SK-N-SH (cell line): Measurements from ENCODE around the gene UNCX. TPM values are rescaled to one million over a fixed set of nuclear protein-coding genes. Genes with fewer than 3 reads are reported as not detected.
A peak's percentile ranks its signal among the peaks of the same experiment; 100 is the strongest.

Source experiments
- CTCF ChIA-PET: fragments of 300-600, 350-600 bp; formaldehyde crosslinking; extraction: SDS; loops from one replicate; lab custom pipeline; 2021; lab: Yijun Ruan, JAX
- POLR2A ChIA-PET: fragments of 350-600 bp; sonication (Branson Sonifier 250); formaldehyde crosslinking; extraction: SDS; loops from one replicate; lab custom pipeline; 2020; ENCODE audit warnings: antibody characterized with exemption, inconsistent platforms; lab: Yijun Ruan, JAX
- DNase-seq: peaks from one replicate; pipeline ENCODE4 v3.0.0; 2012
- H2AFZ ChIP-seq: fragments of 200-600 bp; sonication (generic); 2 replicates; pipeline ENCODE4 v1.8.1; 2016; ENCODE audit warnings: antibody characterized with exemption, mild to moderate bottlenecking, low read depth
- H3F3A ChIP-seq: fragments of 200-600 bp; sonication (generic); replicated peaks from 2 replicates; pipeline ENCODE3; 2016; ENCODE audit warnings: antibody characterized with exemption, mild to moderate bottlenecking; ENCODE audit not compliant: insufficient read depth
- H3K27ac ChIP-seq, 2 experiments: fragments of 200-500 bp in 1 of 2; fragments of 200-600 bp in 1 of 2; sonication (Bioruptor generic) in 1 of 2; sonication (generic), shearing (Covaris generic) in 1 of 2; 2 replicates each; pipeline versions ENCODE4 v1.5.1 to v1.6.1; 2014 to 2016; ENCODE audit warnings: low read depth in 2 of 2, inconsistent platforms in 1 of 2, low read length in 1 of 2, mild to moderate bottlenecking in 1 of 2, mixed read lengths in 1 of 2
- H3K27me3 ChIP-seq: fragments of 200-600 bp; sonication (generic), shearing (Covaris generic); 2 replicates; pipeline ENCODE4 v1.6.1; 2016; ENCODE audit warnings: mixed run types; ENCODE audit not compliant: insufficient read depth
- H3K36me3 ChIP-seq, 2 experiments: fragments of 200-500 bp in 1 of 2; fragments of 200-600 bp in 1 of 2; sonication (Bioruptor generic) in 1 of 2; sonication (generic) in 1 of 2; replicated peaks in 1 of 2; 2 replicates each; pipeline versions ENCODE3 to v1.5.1; 2014 to 2016; ENCODE audit warnings: low read length in 1 of 2, mild to moderate bottlenecking in 1 of 2; ENCODE audit not compliant: insufficient read depth in 2 of 2, control insufficient read depth in 1 of 2
- H3K4me1 ChIP-seq, 2 experiments: fragments of 200-500 bp in 1 of 2; fragments of 200-600 bp in 1 of 2; sonication (Bioruptor generic) in 1 of 2; sonication (generic), shearing (Covaris generic) in 1 of 2; 2 replicates each; pipeline versions ENCODE4 v1.5.1 to v1.6.1; 2014 to 2016; ENCODE audit warnings: low read depth in 1 of 2, low read length in 1 of 2, mixed run types in 1 of 2; ENCODE audit not compliant: insufficient read depth in 2 of 2, control insufficient read depth in 1 of 2
- H3K4me2 ChIP-seq: fragments of 200-600 bp; sonication (generic), shearing (Covaris generic); 2 replicates; pipeline ENCODE4 v1.6.1; 2017; ENCODE audit warnings: mixed run types
- H3K4me3 ChIP-seq, 2 experiments: fragments of 200-500 bp in 1 of 2; fragments of 200-600 bp in 1 of 2; sonication (Bioruptor generic) in 1 of 2; sonication (generic), shearing (Covaris generic) in 1 of 2; 2 replicates each; pipeline versions ENCODE4 v1.5.1 to v1.8.1; 2014 to 2016; ENCODE audit warnings: low read depth in 2 of 2, inconsistent platforms in 1 of 2, low read length in 1 of 2, mild to moderate bottlenecking in 1 of 2, mixed read lengths in 1 of 2, moderate library complexity in 1 of 2
- H3K79me2 ChIP-seq: fragments of 200-600 bp; sonication (generic); 2 replicates; pipeline ENCODE4 v1.8.1; 2017; ENCODE audit warnings: mild to moderate bottlenecking; ENCODE audit not compliant: insufficient read depth
- H3K9ac ChIP-seq: fragments of 200-600 bp; sonication (generic); 2 replicates; pipeline ENCODE4 v1.6.1; 2017; ENCODE audit warnings: mixed run types
- H3K9me2 ChIP-seq: fragments of 200-600 bp; sonication (generic); 2 replicates; pipeline ENCODE4 v1.6.1; 2017; ENCODE audit warnings: mixed run types
- H3K9me3 ChIP-seq: fragments of 200-600 bp; sonication (generic); 2 replicates; pipeline ENCODE4 v1.6.1; 2017; ENCODE audit warnings: mixed run types, mild to moderate bottlenecking, moderate library complexity
- H4K20me1 ChIP-seq: fragments of 200-600 bp; sonication (generic); 2 replicates; pipeline ENCODE4 v1.6.1; 2017; ENCODE audit warnings: mild to moderate bottlenecking, mixed run types; ENCODE audit not compliant: insufficient read depth
- EP300 ChIP-seq, 2 experiments: IDR thresholded peaks; 2 replicates each; pipeline versions ENCODE4 v1.4.0 to v1.6.1; 2012; ENCODE audit warnings: borderline replicate concordance in 1 of 2, low read depth in 1 of 2, low read length in 1 of 2
- EZH2phosphoT487 ChIP-seq: fragments of 200-600 bp; sonication (generic); IDR thresholded peaks from 2 replicates; pipeline ENCODE4 v1.6.1; 2017; ENCODE audit warnings: low read depth, mixed run types, mild to moderate bottlenecking, antibody characterized with exemption, moderate library complexity, borderline replicate concordance
- MXI1 ChIP-seq: IDR thresholded peaks from 2 replicates; pipeline ENCODE4 v1.6.1; 2012; ENCODE audit warnings: mild to moderate bottlenecking, low read depth, low read length, improper control_type of control experiment
- NFIC ChIP-seq: IDR thresholded peaks from 2 replicates; pipeline ENCODE4 v1.4.0; 2012; ENCODE audit warnings: borderline replicate concordance
- TEAD4 ChIP-seq: IDR thresholded peaks from 2 replicates; pipeline ENCODE4 v1.4.0; 2012; ENCODE audit warnings: mild to moderate bottlenecking, borderline replicate concordance; ENCODE audit not compliant: insufficient read depth
- YY1 ChIP-seq: IDR thresholded peaks from 2 replicates; pipeline ENCODE4 v1.4.0; 2012; ENCODE audit warnings: low read depth, mild to moderate bottlenecking
- WGBS: methylation state at CpG from one replicate; pipeline ENCODE4 v1.1.6; 2017; ENCODE audit warnings: low lambda C conversion rate; 5-methylcytosine and 5-hydroxymethylcytosine counted together
- polyA plus RNA-seq, 3 experiments: library from polyadenylated mRNA; depleted of rRNA; stranded (reverse); fragments of >200 nt; gene quantifications; 2 replicates each; pipeline ENCODE4 v1.2.3, GENCODE V29; 2012
- TF ChIP-seq, protein P1 (sequence below): fragments of 150-350 bp; IDR thresholded peaks from 2 replicates; pipeline ENCODE4 v1.6.1; 2017; ENCODE audit warnings: antibody characterized with exemption, low read length, low read depth, borderline replicate concordance

Gene UNCX
- polyA plus RNA-seq, 1 of the 3 experiments (the other 2 are of a cell fraction) = not detected

GRCh38 chr7:1245524-1246050, 12.9 kb downstream of the UNCX start (continued):
- TF ChIP-seq NFIC = no peak
- TF ChIP-seq, all 33 proteins: peak for 0

DNA sequence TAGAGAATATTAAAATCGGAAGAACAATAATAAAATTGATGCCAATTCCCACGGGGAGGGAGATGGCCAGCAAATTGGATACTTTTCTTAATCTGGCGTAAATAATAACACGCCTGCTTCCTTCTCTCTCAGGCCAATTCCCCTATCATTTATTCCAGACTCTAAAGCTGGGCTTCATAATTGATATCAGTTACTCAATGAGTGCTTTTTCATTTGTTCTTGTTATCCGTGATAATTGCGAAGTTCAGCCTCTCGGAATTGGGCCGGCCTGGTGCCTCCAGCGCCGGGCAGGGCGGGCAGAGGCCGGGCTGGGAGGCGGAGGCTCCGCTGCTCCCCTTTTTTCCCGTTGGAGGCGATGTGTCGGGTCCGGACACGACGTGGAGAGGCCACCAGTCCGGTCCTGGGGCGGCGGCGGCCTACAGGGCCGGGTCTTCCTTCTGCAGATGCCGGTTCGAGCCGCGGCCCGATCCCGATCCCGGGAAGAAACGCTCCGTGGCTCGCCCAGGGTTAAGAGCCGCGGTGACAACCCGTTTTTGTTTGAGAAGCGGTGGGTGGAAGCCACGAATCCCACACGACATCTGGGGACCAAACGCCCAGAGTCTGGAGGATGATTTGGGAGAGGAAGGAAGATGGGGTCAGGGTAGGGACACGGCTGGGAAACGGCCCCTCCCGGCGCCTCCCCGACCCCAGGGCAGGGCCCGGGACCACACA, 13.6 kb downstream of the UNCX start:
- Histone ChIP-seq H4K20me1 (peaks cover 63% of the 10 kb centered on the region), H3K36me3 (no peaks in the 10 kb centered on the region), H3K27me3 (peaks cover 95% of the 10 kb centered on the region), H3K9ac (no peak overlapping the region), H3K9me3 (no peaks in the 10 kb centered on the region), H3K79me2 (no peaks in the 10 kb centered on the region), H3K4me2 (no peak overlapping the region), H3K27ac (no peak overlapping the region), H3K4me1 (no peaks in the 10 kb centered on the region), H2AFZ (no peak overlapping the region), H3K4me3 (no peak overlapping the region), H3K9me2 (no peaks in the 10 kb centered on the region), H3F3A (peaks cover 16% of the 10 kb centered on the region)
- POLR2A ChIA-PET = no interaction called here
- 15% methylated on average over 32 of the region's 48 CpGs for WGBS
- CTCF ChIA-PET = interaction anchor here (0.6 to 3.1 kb wide), 7 partner anchors 16 to 228 kb away, joined by 3 to 24 read pairs (median 4); no protein-coding TSS in a partner anchor
- DNase-seq = no peak
- peak; percentile 99 for TF ChIP-seq EZH2phosphoT487
- TF ChIP-seq EP300 (IDR thresholded peaks at IDR 0.05; ENCODE audit: borderline replicate concordance in 1 of 2, low read depth in 1 of 2, low read length in 1 of 2) = no peak
- TF ChIP-seq, protein P1, sequence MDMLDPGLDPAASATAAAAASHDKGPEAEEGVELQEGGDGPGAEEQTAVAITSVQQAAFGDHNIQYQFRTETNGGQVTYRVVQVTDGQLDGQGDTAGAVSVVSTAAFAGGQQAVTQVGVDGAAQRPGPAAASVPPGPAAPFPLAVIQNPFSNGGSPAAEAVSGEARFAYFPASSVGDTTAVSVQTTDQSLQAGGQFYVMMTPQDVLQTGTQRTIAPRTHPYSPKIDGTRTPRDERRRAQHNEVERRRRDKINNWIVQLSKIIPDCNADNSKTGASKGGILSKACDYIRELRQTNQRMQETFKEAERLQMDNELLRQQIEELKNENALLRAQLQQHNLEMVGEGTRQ = no peak
- no peak for TF ChIP-seq YY1
- TF ChIP-seq TEAD4 = no peak

DNA sequence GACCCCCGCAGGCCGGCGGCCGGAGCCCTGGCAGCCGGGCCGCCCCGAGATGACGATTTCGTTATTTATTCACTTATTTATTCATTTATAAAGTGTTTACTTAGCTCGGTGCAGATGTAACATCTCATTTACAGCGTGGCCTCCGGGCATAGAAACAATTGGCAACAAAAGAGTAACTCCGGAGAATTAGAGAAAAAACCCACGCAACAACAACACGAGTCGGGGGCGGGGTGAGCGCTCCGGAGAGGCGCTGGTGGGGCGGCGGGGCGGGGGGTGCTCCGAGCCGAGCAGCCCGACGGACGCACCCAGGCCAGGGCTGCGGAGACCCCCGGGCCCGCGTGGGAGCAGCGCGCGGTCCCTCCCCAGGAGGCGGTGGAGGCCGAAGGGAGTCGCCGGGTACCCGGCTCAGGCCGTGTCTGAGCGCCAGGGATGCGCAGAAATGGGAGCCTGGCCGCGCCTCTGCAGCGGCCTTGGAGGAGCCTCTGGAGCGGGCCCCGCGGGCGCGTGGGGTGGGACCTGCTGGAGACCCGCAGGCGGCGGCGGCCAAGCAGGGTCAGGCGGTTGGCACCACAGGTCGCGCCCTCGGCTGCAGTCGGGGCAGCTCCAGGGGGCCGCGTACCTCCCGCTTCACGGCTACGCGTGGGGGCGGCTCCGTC, 14.3 kb downstream of the UNCX start:
- H3K36me3 ChIP-seq = no peaks in the 10 kb centered on the region
- H3K9me3 ChIP-seq = no peaks in the 10 kb centered on the region
- H3K4me2 ChIP-seq = no peak overlapping the region
- H4K20me1 ChIP-seq = peaks cover 69% of the 10 kb centered on the region
- POLR2A ChIA-PET = no interaction called here
- CTCF ChIA-PET = interaction anchor here (0.6 to 3.2 kb wide), 6 partner anchors 17 to 227 kb away, joined by 3 to 23 read pairs (median 8); no protein-coding TSS in a partner anchor
- H3K9me2 ChIP-seq = no peaks in the 10 kb centered on the region
- H3K4me3 ChIP-seq = no peak overlapping the region
- TF ChIP-seq MXI1 = no peak
- TF ChIP-seq EZH2phosphoT487 = peak; percentile 83
- no peak overlapping the region for H2AFZ ChIP-seq
- H3F3A ChIP-seq = peaks cover 16% of the 10 kb centered on the region
- WGBS = 15% methylated on average over 25 of the region's 68 CpGs
- no peaks in the 10 kb centered on the region for H3K4me1 ChIP-seq
- no peak overlapping the region for H3K9ac ChIP-seq
- H3K27me3 ChIP-seq = peaks cover 95% of the 10 kb centered on the region
- no peak overlapping the region for H3K27ac ChIP-seq
- no peak for DNase-seq
- H3K79me2 ChIP-seq = no peaks in the 10 kb centered on the region
